Activated gamma-delta T cell treated with Interleukin-2 at 50 U/mL for 16 hours (primary cell): ENCODE data around the gene GRK6.
A peak's percentile ranks its signal among the peaks of the same experiment; 100 is the strongest.
"Not testable (repeated sequence)": the region's sequence is repeated elsewhere in the genome, so short reads cannot be mapped to it uniquely, and the experiment has no call there.

Experiments
- DNase-seq: peaks from one replicate; pipeline ENCODE4 v3.0.0-alpha.2; 2020

GRK6 gene

GRCh38 chr5:177399997-177400868, 26.2 kb upstream of the GRK6 start, which contains the start of gene PFN3:
Gene PFN3 (minus strand): TSS chr5:177400661. CDS start chr5:177400576, 85 bp downstream.
- no peak for DNase-seq

- peak; percentile 60 for DNase-seq
These were observed 24.0 kb upstream of the GRK6 start for GRCh38 chr5:177402271-177403043.

GRCh38 chr5:177403102-177403791, 23.2 kb upstream of the GRK6 start:
- DNase-seq, result peak; percentile 49

- DNase-seq, result peak; percentile 84
These were observed 22.5 kb upstream of the GRK6 start for GRCh38 chr5:177403792-177404640.

- DNase-seq, result no peak
These were observed 21.8 kb upstream of the GRK6 start for GRCh38 chr5:177404641-177405179.

GRCh38 chr5:177405312-177405711, 21.2 kb upstream of the GRK6 start:
- DNase-seq, result no peak

- no peak for DNase-seq
These were observed 20.7 kb upstream of the GRK6 start for GRCh38 chr5:177405805-177406204.

GRCh38 chr5:177409043-177409801, 17.3 kb upstream of the GRK6 start, which contains the start of gene F12:
Gene F12 (minus strand): TSS chr5:177409564. CDS start chr5:177409527, 37 bp downstream.
- DNase-seq, result no peak

- no peak for DNase-seq
These were observed 15.9 kb upstream of the GRK6 start for GRCh38 chr5:177410575-177410974.

- no peak for DNase-seq
These were observed 13.8 kb upstream of the GRK6 start for GRCh38 chr5:177412603-177413233.

- DNase-seq, result no peak
These were observed 12.0 kb upstream of the GRK6 start for GRCh38 chr5:177414481-177414880.

- DNase-seq, result not testable (repeated sequence)
These were observed 9.4 kb upstream of the GRK6 start for GRCh38 chr5:177417081-177417480.

GRCh38 chr5:177419046-177419445, 7.4 kb upstream of the GRK6 start:
- no peak for DNase-seq

GRCh38 chr5:177420472-177420871, 6.0 kb upstream of the GRK6 start:
- not testable (repeated sequence) for DNase-seq

- no peak for DNase-seq
These were observed 5.2 kb upstream of the GRK6 start for GRCh38 chr5:177421062-177421798.

GRCh38 chr5:177423671-177424070, 2.8 kb upstream of the GRK6 start:
- no peak for DNase-seq

- no peak for DNase-seq
These were observed 1.2 kb upstream of the GRK6 start for GRCh38 chr5:177425196-177425800.

GRCh38 chr5:177425801-177426565, 493 bp upstream of the GRK6 start:
- peak; percentile 100 for DNase-seq
